K562 (cell line): Measurements from ENCODE around the gene SENP8. TPM values are rescaled to one million over a fixed set of nuclear protein-coding genes. Genes with fewer than 3 reads are reported as not detected.

Source experiments
- GTF2A2 ChIP-seq: IDR thresholded peaks from 2 replicates; pipeline ENCODE4 v1.6.1; 2016; ENCODE audit warnings: mild to moderate bottlenecking, missing genetic modification characterization, missing compliant biosample characterization
- HMG20B ChIP-seq: fragments of 250-450 bp; sonication (Bioruptor Pico); IDR thresholded peaks from 2 replicates; pipeline ENCODE4 v1.5.0; 2021; ENCODE audit warnings: mild to moderate bottlenecking
- PCBP2 ChIP-seq: fragments of 200-400 bp; formaldehyde crosslinking; IDR thresholded peaks from 2 replicates; pipeline ENCODE4 v1.6.1; 2018; ENCODE audit warnings: low read length, low read depth, mild to moderate bottlenecking, moderate library complexity; ENCODE audit not compliant: poor library complexity, severe bottlenecking
- POLR2H ChIP-seq: IDR thresholded peaks from 2 replicates; pipeline ENCODE4 v1.6.1; 2016; ENCODE audit warnings: missing genetic modification characterization, low read depth, mild to moderate bottlenecking, control low read depth, missing compliant biosample characterization, moderate library complexity
- POLR3A ChIP-seq: IDR thresholded peaks from 2 replicates; pipeline ENCODE4 v1.6.1; 2011; ENCODE audit warnings: borderline replicate concordance, mild to moderate bottlenecking, moderate library complexity; ENCODE audit not compliant: insufficient read length, insufficient read depth; ENCODE audit errors: extremely low read depth
- SMC3 ChIP-seq: conservative IDR thresholded peaks from 2 replicates; pipeline ENCODE4 v1.6.1; 2011; ENCODE audit warnings: low read depth, low read length, improper control_type of control experiment; ENCODE audit not compliant: insufficient read depth
- ZNF586 ChIP-seq: fragments of 450-650 bp; formaldehyde crosslinking; conservative IDR thresholded peaks from 2 replicates; pipeline ENCODE4 v1.4.0; 2020; ENCODE audit warnings: mild to moderate bottlenecking, moderate library complexity
- ZNF75A ChIP-seq: fragments of 450-650 bp; formaldehyde crosslinking; IDR thresholded peaks from 2 replicates; pipeline ENCODE4 v1.4.0; 2020; ENCODE audit warnings: mild to moderate bottlenecking
- polyA plus RNA-seq, 8 experiments: library from polyadenylated mRNA; depleted of rRNA in 4 of 8; stranded (reverse) in 5 of 8; unstranded in 3 of 8; fragments of >200 nt; fragmentation: Nextera tagmentation in 2 of 8; fragmentation: Illumina TruSeq in 1 of 8; extraction: Ambion mirVana in 2 of 8; extraction: Trizol in 1 of 8; gene quantifications; 2 replicates each; pipeline versions ENCODE4 v1.2.1 to v1.2.3, GENCODE V29; 2011 to 2014; ENCODE audit warnings: inconsistent platforms in 1 of 8, missing spikeins in 1 of 8
- total RNA-seq, 7 experiments: library from RNA; depleted of rRNA in 6 of 7; stranded (reverse); fragments of >200 nt in 6 of 7; fragmentation: Illumina TruSeq in 2 of 7; extraction: Trizol in 2 of 7; gene quantifications; 2 replicates each; pipeline versions ENCODE4 v1.2.1 to v1.2.3, GENCODE V29; 2011 to 2021; ENCODE audit warnings: low replicate concordance in 1 of 7
- TF ChIP-seq, protein P1 (sequence below): fragments of 250-450 bp; sonication (Bioruptor Pico); IDR thresholded peaks from 2 replicates; pipeline ENCODE4 v1.4.0; 2020; ENCODE audit warnings: mild to moderate bottlenecking, moderate library complexity, borderline replicate concordance
- TF ChIP-seq, protein P2 (sequence below), 2 experiments: fragments of 450-650 bp; formaldehyde crosslinking in 1 of 2; IDR thresholded peaks; 2 replicates each; pipeline versions ENCODE4 v1.4.0 to v1.6.1; 2014 to 2020; ENCODE audit warnings: mild to moderate bottlenecking in 2 of 2, borderline replicate concordance in 1 of 2, low read depth in 1 of 2
- TF ChIP-seq, protein P3 (sequence below), 2 experiments: IDR thresholded peaks; 2 replicates each; pipeline ENCODE4 v1.6.1; 2011; ENCODE audit warnings: borderline replicate concordance in 1 of 2, control low read depth in 1 of 2, low read depth in 1 of 2, low read length in 1 of 2, mild to moderate bottlenecking in 1 of 2, mixed read lengths in 1 of 2, moderate library complexity in 1 of 2; ENCODE audit not compliant: insufficient read depth in 1 of 2, insufficient read length in 1 of 2, poor library complexity in 1 of 2, severe bottlenecking in 1 of 2; ENCODE audit errors: extremely low read depth in 1 of 2

SENP8 gene
- total and polyA plus RNA-seq, 9 of the 15 experiments (the other 6 are each of a cell fraction or from before 2014, with no cell fraction given) = 1.4 to 5.4 (median 2.4) TPM

DNA sequence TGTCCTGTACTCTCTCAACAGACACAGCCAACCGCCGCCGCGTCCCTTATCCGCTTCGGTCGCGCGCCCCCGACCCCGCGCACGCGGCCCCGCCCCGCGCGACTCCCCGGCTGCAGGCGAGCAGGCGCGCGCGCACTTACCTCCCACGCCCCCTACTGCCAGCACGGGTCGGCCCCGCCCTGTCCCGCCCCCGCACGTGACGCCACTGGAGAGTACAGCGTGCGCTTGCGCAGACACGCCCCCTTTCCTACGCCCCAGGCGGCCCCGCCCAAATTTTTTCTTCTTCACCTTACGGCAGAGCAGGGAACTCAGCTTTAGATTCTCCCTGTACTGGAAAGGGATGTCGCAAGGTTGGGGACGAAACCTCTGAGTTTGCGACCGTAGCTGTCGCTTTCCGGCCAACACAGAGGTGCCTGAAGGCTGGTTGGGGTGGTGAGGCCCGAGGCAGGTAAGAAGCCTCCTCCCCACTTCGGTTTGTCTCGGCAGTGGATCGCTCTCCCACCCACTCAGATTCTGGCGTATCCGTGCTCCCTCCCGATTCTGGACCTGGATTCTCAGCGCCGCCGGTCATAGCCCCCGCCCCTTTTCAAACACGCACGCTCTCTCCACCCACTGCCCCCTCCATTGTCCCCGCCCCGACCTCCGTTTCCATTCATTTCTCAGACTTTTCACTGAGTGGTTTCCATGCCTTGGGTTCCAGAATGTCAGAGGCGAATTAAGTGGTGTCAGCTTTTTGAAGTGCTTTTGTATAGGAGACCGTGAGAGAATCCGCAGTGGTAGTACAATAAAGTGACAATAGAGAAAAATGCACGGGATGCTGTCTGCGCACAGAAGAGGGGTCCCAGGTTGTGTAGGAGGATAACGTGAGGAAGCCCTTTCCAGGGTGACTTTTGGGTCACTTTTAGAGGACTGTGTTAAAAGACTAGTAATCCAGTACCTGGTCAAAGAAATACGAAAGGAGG, at the start of gene SENP8, which contains the start of gene MYO9A (continued):
- no peak for TF ChIP-seq PCBP2
- peak; percentile 59 for TF ChIP-seq POLR2H
- no peak for TF ChIP-seq POLR3A
- no peak for TF ChIP-seq ZNF586 (CRISPR knock-in tag)
- TF ChIP-seq ZNF75A (CRISPR knock-in tag) = no peak
- no peak for TF ChIP-seq HMG20B (CRISPR knock-in tag)
- TF ChIP-seq, protein P1, sequence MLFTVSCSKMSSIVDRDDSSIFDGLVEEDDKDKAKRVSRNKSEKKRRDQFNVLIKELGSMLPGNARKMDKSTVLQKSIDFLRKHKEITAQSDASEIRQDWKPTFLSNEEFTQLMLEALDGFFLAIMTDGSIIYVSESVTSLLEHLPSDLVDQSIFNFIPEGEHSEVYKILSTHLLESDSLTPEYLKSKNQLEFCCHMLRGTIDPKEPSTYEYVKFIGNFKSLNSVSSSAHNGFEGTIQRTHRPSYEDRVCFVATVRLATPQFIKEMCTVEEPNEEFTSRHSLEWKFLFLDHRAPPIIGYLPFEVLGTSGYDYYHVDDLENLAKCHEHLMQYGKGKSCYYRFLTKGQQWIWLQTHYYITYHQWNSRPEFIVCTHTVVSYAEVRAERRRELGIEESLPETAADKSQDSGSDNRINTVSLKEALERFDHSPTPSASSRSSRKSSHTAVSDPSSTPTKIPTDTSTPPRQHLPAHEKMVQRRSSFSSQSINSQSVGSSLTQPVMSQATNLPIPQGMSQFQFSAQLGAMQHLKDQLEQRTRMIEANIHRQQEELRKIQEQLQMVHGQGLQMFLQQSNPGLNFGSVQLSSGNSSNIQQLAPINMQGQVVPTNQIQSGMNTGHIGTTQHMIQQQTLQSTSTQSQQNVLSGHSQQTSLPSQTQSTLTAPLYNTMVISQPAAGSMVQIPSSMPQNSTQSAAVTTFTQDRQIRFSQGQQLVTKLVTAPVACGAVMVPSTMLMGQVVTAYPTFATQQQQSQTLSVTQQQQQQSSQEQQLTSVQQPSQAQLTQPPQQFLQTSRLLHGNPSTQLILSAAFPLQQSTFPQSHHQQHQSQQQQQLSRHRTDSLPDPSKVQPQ (CRISPR knock-in tag) = no peak
- TF ChIP-seq, protein P2, sequence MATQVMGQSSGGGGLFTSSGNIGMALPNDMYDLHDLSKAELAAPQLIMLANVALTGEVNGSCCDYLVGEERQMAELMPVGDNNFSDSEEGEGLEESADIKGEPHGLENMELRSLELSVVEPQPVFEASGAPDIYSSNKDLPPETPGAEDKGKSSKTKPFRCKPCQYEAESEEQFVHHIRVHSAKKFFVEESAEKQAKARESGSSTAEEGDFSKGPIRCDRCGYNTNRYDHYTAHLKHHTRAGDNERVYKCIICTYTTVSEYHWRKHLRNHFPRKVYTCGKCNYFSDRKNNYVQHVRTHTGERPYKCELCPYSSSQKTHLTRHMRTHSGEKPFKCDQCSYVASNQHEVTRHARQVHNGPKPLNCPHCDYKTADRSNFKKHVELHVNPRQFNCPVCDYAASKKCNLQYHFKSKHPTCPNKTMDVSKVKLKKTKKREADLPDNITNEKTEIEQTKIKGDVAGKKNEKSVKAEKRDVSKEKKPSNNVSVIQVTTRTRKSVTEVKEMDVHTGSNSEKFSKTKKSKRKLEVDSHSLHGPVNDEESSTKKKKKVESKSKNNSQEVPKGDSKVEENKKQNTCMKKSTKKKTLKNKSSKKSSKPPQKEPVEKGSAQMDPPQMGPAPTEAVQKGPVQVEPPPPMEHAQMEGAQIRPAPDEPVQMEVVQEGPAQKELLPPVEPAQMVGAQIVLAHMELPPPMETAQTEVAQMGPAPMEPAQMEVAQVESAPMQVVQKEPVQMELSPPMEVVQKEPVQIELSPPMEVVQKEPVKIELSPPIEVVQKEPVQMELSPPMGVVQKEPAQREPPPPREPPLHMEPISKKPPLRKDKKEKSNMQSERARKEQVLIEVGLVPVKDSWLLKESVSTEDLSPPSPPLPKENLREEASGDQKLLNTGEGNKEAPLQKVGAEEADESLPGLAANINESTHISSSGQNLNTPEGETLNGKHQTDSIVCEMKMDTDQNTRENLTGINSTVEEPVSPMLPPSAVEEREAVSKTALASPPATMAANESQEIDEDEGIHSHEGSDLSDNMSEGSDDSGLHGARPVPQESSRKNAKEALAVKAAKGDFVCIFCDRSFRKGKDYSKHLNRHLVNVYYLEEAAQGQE (IDR thresholded peaks at IDR 0.05; ENCODE audit: borderline replicate concordance) = peak; percentile 57; the same call in 1 of the 2 replicates
- TF ChIP-seq, protein P2 (CRISPR knock-in tag; IDR thresholded peaks at IDR 0.05; ENCODE audit: low read depth) = no peak
- TF ChIP-seq SMC3 = no peak
- TF ChIP-seq, protein P3, sequence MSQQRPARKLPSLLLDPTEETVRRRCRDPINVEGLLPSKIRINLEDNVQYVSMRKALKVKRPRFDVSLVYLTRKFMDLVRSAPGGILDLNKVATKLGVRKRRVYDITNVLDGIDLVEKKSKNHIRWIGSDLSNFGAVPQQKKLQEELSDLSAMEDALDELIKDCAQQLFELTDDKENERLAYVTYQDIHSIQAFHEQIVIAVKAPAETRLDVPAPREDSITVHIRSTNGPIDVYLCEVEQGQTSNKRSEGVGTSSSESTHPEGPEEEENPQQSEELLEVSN (IDR thresholded peaks at IDR 0.05; ENCODE audit: borderline replicate concordance in 1 of 2, extremely low read depth in 1 of 2, insufficient read depth in 1 of 2, insufficient read length in 1 of 2, low read depth in 1 of 2, low read length in 1 of 2, poor library complexity in 1 of 2, severe bottlenecking in 1 of 2) = peak in 1 of 2 experiments; percentile 21
- no peak for TF ChIP-seq GTF2A2
